GM21447 (cell line): ENCODE results near the gene SSH2.
"Not testable (repeated sequence)": the region's sequence is repeated elsewhere in the genome, so short reads cannot be mapped to it uniquely, and the experiment has no call there.

Source experiments
- ATAC-seq: cut with Tn5 transposase; IDR thresholded peaks from one replicate; pipeline ENCODE4 v1.9.1; 2021; ENCODE audit not compliant: unreplicated experiment

The SSH2 gene, protein sequence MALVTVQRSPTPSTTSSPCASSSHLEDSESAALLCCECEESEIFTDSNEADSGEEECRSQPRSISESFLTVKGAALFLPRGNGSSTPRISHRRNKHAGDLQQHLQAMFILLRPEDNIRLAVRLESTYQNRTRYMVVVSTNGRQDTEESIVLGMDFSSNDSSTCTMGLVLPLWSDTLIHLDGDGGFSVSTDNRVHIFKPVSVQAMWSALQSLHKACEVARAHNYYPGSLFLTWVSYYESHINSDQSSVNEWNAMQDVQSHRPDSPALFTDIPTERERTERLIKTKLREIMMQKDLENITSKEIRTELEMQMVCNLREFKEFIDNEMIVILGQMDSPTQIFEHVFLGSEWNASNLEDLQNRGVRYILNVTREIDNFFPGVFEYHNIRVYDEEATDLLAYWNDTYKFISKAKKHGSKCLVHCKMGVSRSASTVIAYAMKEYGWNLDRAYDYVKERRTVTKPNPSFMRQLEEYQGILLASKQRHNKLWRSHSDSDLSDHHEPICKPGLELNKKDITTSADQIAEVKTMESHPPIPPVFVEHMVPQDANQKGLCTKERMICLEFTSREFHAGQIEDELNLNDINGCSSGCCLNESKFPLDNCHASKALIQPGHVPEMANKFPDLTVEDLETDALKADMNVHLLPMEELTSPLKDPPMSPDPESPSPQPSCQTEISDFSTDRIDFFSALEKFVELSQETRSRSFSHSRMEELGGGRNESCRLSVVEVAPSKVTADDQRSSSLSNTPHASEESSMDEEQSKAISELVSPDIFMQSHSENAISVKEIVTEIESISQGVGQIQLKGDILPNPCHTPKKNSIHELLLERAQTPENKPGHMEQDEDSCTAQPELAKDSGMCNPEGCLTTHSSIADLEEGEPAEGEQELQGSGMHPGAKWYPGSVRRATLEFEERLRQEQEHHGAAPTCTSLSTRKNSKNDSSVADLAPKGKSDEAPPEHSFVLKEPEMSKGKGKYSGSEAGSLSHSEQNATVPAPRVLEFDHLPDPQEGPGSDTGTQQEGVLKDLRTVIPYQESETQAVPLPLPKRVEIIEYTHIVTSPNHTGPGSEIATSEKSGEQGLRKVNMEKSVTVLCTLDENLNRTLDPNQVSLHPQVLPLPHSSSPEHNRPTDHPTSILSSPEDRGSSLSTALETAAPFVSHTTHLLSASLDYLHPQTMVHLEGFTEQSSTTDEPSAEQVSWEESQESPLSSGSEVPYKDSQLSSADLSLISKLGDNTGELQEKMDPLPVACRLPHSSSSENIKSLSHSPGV (N-terminal part only)

DNA sequence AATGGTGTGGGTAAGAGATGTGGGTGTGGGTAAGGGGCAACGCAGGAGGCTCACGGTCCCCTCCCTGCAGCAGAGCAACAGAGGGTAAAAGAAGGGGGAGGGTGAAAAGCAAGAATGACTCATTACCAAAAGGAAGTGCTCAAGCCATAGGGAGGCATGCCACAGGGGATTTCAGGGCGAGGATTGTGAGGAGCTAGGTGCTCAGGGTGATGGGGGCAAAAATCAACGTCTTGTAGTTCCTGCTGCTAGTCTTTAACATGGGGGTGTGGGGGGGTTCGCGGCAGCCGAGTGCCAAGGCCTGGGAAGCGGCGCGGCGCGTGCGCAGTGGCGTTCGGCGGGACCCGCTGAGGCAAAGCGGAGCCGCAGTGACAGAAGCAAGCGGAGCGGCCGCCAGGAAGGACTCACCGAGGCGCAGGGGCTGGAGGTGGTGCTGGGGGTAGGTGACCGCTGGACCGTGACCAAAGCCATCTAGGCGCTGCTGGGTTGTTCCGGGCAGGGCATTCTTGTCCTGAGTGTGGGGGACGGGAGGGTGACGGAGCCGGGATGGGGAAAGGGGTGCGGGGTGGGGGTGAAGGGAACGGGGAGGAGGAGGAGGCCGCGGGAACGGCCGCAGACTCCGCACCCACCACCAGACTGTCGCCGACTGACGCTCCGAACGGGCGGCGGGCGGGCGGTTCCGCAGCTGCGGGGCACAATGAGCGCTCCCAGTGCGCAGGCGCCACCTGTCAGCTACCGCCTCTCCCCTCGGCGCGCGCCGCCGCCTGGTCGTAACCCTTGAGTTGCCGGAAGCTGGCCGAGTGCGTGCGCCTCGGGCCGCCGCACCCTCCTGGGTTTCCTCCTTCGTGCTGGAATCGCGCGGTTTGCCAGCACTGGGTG is at the start of gene SSH2:
Gene SSH2, minus strand, starts transcription at position 696 of the 876 bp plus-strand sequence. Its CDS starts 228 bp downstream, at position 468.
- peak; percentile 50 for ATAC-seq

DNA sequence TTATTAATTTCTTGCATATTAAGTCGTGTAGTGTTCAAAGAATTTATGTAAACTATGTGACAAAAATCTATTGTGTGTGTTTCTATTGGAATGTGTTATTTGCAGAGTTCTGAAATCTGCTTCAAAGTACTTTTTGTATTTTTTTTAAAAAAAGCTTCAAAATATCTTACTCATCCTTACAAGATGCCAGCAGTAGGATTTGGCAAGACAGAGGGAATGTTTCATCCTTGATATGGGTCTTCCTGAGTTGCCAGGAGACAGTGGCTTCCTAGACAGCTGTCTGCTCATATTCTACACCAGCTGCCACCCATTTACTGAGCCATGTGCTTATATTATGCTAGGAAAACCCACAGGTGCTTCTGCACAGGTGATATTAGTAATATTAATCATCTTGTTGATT is 47.8 kb upstream of the SSH2 start:
- ATAC-seq: no peak

GRCh38 chr17:29973005-29973404 is 43.0 kb upstream of the SSH2 start:
- no peak for ATAC-seq

GRCh38 chr17:29972277-29972676 is 42.2 kb upstream of the SSH2 start:
- no peak for ATAC-seq

GRCh38 chr17:29968271-29968670 is 38.2 kb upstream of the SSH2 start:
- no peak for ATAC-seq

DNA sequence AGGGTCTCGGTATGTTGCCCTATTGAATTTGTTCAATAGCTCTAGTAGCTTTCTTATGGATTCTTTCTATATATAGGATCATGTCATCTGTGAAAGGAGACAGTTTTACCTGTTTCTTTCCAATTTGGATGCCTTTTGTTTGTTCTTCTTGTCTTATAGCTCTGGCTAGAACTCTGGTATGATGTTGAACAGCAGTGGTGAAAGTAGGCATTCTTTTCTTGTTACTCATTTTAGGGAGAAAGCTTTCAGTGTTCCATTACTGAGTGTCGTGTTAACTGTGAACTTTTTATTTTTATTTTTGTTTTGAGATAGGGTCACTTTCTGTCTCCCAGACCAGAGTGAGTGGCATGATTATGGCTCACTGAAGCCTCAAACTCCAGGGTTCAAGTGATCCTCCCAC is 32.6 kb upstream of the SSH2 start:
- ATAC-seq: no peak

- no peak for ATAC-seq
Measured at GRCh38 chr17:29959658-29960337, 29.8 kb upstream of the SSH2 start.

GRCh38 chr17:29958947-29959657 is 29.1 kb upstream of the SSH2 start:
- no peak for ATAC-seq

DNA sequence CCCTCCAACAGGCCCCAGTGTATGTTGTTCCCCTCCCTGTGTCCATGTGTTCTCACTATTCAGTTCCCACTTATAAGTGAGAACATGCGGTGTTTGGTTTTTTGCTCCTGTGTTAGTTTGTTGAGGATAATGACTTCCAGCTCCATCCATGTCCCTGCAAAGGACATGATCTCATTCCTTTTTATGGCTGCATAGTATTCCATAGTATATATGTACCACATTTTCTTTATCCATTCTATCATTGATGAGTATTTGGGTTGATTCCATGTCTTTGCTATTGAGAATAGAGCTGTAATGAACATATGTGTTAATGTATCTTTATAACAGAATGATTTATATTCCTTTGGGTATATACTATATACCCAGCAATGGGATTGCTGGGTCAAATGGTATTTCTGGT is 27.5 kb upstream of the SSH2 start:
- not testable (repeated sequence) for ATAC-seq

DNA sequence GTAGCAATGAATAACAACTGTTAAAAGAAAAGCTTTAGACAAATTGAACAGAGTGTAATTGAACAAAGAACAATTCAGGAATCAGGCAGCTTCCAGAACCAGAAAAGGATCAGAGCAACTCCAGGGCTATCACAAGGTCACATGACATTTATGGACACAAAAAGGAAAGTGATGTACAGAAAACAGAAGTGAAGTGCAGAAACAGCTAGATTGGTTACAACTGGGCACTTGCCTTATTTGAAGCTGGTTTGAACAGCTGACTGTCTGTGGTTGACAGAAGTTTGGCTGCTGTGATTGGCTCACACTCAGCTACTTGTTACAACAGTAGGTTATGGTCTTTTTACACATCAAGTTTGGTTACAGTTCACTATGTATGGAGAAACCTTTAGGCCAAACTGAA is 26.2 kb upstream of the SSH2 start:
- ATAC-seq: no peak

DNA sequence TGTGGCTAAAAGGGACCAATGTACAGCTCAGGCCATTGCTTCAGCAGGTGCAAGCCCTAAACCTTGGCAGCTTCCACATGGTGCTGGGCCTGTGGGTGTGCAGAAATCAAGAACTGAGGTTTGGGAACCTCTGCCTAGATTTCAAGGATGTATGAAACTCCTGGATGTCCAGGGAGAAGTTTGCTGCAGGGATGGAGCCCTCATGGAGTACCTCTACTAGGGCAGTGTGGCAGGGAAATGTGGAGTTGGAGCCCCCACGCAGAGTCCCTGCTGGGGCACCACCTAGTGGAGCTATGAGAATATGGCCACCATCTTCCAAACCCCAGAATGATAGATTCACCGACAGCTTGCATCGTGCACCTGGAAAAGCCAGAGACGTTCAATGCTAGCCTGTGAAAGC is 24.4 kb upstream of the SSH2 start:
- no peak for ATAC-seq

- no peak for ATAC-seq
Measured at GRCh38 chr17:29949696-29950095, 19.7 kb upstream of the SSH2 start.

DNA sequence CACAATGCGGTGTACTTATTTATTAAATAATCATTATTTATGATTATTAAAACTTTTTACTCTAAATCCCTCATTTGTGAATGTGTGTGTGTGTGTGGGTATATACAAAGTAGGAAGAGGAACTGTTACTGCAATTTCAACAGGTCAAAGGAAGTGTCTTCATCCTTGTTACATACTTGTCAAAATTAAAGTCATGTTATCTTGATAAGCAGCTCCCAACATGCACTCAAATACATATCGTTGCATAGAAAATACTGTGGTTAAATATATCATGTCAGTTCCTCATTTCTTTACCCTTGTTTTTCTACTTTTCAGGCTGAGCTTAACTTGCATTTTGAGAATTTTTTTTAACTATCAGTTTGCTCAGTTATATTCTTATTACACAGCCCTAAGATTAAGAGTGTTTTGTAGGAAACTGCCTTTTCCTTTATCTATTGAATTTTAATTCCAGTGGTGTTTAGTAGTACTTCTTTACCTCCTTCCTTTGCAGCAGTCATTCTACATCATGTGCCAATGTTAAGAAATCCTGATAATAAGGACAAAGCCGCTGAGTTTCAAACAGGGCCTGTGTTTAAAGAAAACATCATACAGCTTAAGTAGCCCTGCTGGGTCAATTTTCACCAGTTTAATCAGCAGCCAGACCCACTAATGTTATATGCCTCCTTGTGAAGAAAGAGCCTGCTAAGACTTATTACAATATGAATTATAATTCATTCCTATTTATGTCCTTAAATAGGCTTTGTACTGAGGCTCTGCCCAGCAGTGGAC is 18.6 kb upstream of the SSH2 start:
- ATAC-seq: no peak

DNA sequence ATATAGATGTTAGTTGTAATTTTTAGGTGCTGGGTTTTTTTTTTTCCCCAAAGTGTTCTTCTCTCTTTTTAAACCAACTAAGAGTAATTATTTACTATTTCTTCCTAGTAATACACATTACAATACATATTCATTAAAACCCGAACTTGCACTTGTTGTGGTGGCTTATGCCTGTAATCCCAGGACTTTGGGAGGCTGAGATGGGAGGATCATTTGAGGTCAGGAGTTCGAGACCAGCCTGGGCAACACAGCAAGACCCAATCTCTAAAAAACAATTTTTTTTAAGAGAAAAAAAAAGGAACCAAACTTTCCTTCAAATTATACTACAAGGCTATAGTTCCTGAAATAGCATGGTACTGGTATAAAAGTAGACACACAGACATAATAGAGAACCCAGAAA is 15.3 kb upstream of the SSH2 start:
- ATAC-seq: no peak

GRCh38 chr17:29941334-29941733 is 11.3 kb upstream of the SSH2 start, which contains the start of gene EFCAB5:
TSS of gene EFCAB5 (plus strand) at chr17:29941634. CDS start at chr17:29941797, 163 bp downstream.
- no peak for ATAC-seq

GRCh38 chr17:29936724-29937123 is 6.7 kb upstream of the SSH2 start:
- ATAC-seq: no peak

GRCh38 chr17:29935909-29936308 is 5.9 kb upstream of the SSH2 start:
- not testable (repeated sequence) for ATAC-seq

DNA sequence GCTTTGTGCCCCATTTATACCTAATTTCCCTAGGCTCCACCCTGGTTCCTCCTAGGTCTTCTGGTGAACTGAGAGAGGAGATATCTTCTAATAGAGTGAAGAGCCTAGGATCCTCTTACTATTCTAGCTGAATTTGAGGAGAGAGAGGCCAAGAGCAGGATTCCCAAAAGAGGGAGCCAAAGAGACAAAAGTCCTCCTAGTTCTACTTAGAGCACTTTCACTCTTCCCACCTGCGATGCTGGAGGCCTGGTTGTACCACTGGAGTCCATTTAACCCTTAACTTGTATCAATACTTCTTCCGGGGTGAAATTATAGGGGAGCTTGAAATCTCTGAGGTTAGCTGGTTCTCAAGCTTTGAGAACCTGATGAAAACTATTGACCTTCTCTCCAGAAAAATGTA is 3.4 kb upstream of the SSH2 start:
- ATAC-seq: no peak
